HG03520 (cell line): ENCODE data around the gene PRMT9.

Source experiments
- ATAC-seq: cut with Tn5 transposase; IDR thresholded peaks from one replicate; pipeline ENCODE4 v1.9.1; 2021; ENCODE audit warnings: mild to moderate bottlenecking, moderate library complexity; ENCODE audit not compliant: unreplicated experiment

The PRMT9 gene

DNA sequence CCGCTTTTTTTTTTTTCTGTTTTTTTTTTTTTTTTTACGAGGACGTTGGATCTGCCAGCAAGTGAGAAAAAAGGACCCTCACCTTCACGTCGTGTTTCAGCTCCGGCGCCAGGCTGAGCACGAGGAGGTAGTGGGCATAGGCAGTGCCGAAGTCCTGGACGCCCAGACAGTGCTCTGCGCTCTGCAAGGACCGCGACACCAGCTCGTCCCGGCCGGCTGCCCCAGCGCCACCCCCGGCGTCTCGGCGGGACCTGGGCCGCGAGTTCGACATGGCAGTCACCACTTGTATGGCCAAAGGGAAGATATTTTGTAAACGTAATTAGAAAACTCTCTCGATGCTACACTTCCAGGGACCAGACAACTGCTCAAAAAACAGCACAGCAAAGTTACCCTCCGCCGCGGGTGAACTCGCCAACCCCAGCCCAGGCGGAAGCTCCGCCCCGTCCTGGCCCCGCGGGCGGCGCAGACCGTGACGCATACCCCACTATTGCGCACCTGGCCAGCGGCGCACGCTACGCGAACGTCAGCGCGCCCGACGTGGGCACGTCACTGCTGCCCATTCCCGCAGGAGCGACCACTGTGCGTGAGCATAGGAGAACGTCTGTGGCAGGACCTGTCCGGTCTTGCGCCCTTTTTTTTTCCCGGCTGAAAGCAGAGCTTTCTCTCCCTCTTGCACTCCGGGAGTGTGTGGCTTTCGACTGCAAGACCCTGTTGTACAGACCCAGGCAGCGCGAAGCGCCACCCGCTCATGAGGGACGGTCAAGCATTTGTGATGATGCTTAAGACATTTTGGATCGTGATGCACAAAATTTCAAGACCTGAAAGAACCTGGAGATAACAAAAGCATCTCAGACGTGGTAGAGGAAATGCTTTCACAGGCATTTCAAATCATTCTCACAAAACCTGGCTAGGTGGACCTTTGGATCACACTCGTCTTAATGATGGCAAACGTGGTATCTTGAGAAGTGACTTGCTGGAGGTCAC lies at the start of gene PRMT9:
Gene PRMT9 (minus strand): TSS at position 447 of the 984 bp plus-strand sequence. CDS start 176 bp downstream, at position 271.
- ATAC-seq = peak; percentile 99

DNA sequence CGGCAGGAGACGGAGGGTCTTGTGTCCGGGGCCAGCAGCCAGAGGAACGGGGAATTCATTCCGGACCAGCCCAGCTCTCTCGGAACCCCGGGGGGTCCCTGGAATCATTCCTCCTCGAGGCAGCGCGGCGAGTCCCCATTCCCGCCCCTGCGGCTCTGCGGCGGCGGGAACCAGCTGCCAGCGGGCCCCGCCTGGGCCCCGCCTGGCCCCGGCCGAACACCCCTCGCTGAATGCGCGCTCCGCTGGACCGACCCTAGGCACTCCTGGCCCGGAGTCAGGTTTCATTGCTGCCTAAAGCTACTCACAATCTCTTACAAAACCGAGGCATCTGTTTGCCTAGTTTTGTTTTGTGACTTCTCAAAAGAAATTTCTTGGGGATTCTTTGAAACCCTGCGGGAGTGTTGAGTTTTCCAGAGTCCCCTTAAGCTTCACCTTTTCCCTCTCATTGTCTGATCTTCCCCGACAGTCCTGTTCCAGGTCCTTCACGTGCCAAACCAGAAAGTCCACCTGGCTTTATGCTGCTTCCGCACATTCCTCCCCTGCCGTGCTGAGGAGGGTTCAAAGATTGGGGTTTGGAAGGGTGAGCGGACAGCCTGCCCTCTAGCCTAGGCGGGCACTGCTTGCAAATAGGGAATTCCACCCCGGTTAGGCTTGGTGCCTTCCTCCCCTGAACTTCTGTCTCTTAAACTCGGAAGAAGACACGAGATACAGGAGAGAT lies 48.7 kb upstream of the PRMT9 start:
- ATAC-seq = peak; percentile 18

DNA sequence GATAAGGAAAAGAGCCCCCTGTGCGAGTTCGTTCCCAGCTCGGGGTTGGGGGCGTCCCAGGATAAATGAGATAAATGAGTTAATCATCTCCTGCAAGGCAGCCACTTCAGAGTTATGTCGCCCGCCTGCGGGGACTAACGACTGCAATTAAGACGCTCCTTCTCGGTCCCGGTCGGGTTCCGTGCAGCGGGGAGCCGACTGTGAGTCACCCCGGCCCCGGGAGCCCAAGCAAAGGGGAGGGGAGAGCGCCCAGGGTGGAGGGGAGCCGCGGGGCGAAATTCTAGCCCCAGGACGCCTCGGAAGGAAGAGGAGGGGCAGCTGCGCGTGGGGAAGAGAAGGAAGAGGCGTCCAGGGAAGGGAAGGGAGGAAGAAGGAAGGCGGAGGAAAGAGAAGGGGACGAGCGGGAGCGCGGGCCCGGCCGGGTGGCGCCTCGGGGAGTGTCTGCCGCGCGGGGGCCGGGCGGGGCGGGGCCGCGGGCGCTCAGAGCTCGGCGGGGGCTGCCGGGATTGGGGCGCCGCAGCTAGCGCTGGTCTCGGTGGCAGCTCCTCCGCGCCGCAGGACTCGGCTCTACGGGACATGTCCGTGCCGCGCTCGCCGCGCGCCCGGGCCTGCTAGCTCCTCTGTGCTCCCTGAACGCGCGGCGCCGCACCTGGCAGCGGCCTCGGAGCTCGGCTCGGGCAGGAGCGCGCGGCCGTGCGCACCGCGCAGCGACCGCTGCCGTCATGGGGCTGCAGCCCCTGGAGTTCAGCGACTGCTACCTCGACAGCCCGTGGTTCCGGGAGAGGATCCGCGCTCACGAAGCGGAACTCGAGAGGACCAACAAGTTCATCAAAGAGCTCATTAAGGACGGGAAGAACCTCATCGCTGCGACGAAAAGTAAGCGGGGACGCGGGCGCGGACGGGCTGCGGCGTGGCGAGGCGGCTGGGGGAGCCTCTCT lies 47.9 kb upstream of the PRMT9 start, which contains the start of gene ARHGAP10:
Gene ARHGAP10 (plus strand): TSS at position 509 of the 938 bp plus-strand sequence. CDS start 214 bp downstream, at position 723.
- peak; percentile 53 for ATAC-seq

- ATAC-seq = no peak
These were observed 46.4 kb upstream of the PRMT9 start for GRCh38 chr4:147730333-147730732.

GRCh38 chr4:147727476-147728028 lies 43.6 kb upstream of the PRMT9 start:
- ATAC-seq = no peak

- no peak for ATAC-seq
These were observed 41.7 kb upstream of the PRMT9 start for GRCh38 chr4:147725673-147726072.

GRCh38 chr4:147724468-147725201 lies 40.7 kb upstream of the PRMT9 start:
- no peak for ATAC-seq

DNA sequence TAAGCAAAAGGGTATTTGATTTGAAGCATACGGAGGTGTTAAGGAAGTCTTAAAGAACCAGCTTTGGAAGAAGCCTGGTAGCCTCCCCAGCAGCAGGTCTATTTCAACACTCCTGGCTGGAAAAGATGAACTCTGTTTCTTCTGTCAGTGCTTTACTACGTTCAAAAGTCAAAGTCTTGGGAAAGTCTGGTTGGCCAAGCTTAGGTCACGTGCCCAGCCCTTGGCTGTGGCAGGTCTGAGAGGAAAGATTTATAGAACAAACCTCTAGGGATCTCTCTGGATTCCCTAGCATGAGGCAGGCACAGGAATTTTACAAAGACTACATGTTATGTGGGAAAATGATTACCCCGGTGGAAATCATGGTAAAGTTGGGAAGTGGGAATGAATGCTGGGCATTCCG lies 39.4 kb upstream of the PRMT9 start:
- ATAC-seq = no peak

DNA sequence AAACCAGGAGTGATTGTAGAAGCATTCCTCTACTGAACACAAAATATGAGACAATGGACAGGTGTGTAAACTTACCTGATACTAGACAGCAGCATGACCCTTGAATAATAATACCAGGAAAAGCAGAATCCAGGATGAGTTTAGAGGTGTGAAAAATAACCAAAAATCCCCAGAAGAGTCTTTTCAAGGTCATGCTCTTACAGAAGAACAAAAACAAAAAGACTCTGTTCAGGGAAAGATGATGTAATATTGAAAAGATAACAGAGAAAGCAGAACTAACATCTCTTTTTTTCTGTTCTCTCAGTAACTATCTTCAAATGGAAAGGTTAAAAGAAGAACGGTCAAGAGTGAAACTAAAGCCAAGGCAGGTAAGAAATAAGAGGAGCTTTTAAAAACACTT lies 33.9 kb upstream of the PRMT9 start:
- ATAC-seq = peak; percentile 88

GRCh38 chr4:147714575-147715401 lies 30.8 kb upstream of the PRMT9 start:
- ATAC-seq = no peak

GRCh38 chr4:147709999-147710398 lies 26.0 kb upstream of the PRMT9 start:
- ATAC-seq = no peak

- ATAC-seq = peak; percentile 56
These were observed 24.1 kb upstream of the PRMT9 start for GRCh38 chr4:147707892-147708672.

DNA sequence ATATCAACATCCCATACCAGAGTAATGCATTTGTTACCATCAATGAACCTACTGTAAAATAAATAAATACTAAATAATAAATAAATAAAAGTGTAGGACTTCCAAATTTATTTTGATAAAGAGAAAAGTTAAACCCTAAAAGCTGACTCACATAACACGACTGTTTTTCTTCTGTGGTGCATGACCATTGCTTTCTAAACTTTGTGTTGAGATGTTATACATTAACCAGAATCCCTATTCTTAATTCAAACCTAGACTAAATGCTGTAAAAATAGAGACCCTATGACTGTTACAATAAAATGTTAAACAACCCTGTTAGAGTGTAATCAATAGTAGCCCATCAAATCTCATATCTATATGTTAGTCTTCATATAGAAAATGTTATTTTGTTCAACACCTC lies 20.9 kb upstream of the PRMT9 start:
- ATAC-seq = no peak

GRCh38 chr4:147696866-147697265 lies 12.9 kb upstream of the PRMT9 start:
- no peak for ATAC-seq

DNA sequence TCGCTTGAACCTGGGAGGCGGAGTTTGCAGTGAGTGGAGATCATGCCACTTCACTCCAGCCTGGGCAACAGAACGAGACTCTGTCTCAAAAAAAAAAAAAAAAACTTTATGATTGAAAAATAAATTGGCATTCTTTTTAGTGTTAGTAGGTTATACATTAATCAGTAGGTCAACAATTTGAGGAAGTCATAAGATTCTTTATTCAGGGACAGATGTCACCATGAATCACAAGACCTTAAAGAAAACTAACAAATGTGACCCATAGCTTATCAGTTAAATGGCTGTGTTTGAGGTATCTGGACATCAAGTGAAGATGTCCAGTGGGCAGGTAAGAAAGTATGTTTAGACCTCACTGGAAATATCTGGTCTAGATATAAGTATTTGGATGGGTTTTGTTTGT lies 9.3 kb upstream of the PRMT9 start:
- no peak for ATAC-seq

DNA sequence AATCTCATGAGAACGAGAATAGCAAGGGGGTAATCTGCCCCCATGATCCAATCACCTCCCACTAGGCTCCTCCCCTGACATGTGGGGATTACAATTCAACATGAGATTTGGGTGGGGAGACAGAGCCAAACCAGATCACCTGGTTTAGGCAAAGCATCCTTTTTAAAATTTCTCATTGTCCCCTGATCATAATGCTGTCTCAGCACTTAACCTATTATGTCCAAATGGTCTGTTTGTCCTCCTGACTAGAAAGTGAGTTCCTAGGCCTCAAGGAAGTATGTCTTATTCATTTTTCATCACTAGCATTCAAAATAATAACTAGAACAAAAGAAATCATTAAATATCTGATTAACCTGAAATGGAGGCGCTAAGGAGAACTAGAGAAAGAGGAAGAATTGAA lies 7.9 kb upstream of the PRMT9 start:
- ATAC-seq = no peak

GRCh38 chr4:147689067-147689466 lies 5.1 kb upstream of the PRMT9 start:
- no peak for ATAC-seq

GRCh38 chr4:147683188-147683591 lies 773 bp downstream of the PRMT9 start:
- no peak for ATAC-seq
